Skeletal muscle satellite cell (primary cell): Measurements from ENCODE around the gene ZGPAT.
"Not testable (repeated sequence)": the region's sequence is repeated elsewhere in the genome, so short reads cannot be mapped to it uniquely, and the experiment has no call there.

Source experiments
- H3K27me3 ChIP-seq: 2 replicates; pipeline ENCODE4 v1.7.0; 2013; ENCODE audit warnings: low read length; ENCODE audit not compliant: control insufficient read depth, insufficient read depth
- H3K36me3 ChIP-seq: 2 replicates; pipeline ENCODE4 v1.7.0; 2013; ENCODE audit warnings: mild to moderate bottlenecking, control low read depth, low read length; ENCODE audit not compliant: insufficient read depth
- H3K4me1 ChIP-seq: 2 replicates; pipeline ENCODE4 v1.7.0; 2013; ENCODE audit warnings: low read length; ENCODE audit not compliant: control insufficient read depth, insufficient read depth
- H3K4me2 ChIP-seq: 2 replicates; pipeline ENCODE4 v1.7.0; 2013; ENCODE audit warnings: mild to moderate bottlenecking, low read length
- H3K4me3 ChIP-seq: 2 replicates; pipeline ENCODE4 v1.7.0; 2013; ENCODE audit warnings: low read length
- H3K9ac ChIP-seq: 2 replicates; pipeline ENCODE4 v1.7.0; 2013; ENCODE audit warnings: mild to moderate bottlenecking, low read depth, low read length, moderate library complexity
- H3K9me3 ChIP-seq: replicated peaks from 2 replicates; pipeline ENCODE4 v1.7.0; 2013; ENCODE audit warnings: mild to moderate bottlenecking, control low read depth, low read length

ZGPAT gene

GRCh38 chr20:63708301-63709148, 686 bp downstream of the ZGPAT start:
- H3K4me3 ChIP-seq: peak overlapping the region; percentile 97
- H3K9ac ChIP-seq: peak overlapping the region; percentile 98
- H3K27me3 ChIP-seq: no peaks in the 10 kb centered on the region
- peaks cover 22% of the 10 kb centered on the region for H3K4me1 ChIP-seq
- H3K9me3 ChIP-seq: no peaks in the 10 kb centered on the region
- peak overlapping the region; percentile 91 for H3K4me2 ChIP-seq
- peaks cover 63% of the 10 kb centered on the region for H3K36me3 ChIP-seq

DNA sequence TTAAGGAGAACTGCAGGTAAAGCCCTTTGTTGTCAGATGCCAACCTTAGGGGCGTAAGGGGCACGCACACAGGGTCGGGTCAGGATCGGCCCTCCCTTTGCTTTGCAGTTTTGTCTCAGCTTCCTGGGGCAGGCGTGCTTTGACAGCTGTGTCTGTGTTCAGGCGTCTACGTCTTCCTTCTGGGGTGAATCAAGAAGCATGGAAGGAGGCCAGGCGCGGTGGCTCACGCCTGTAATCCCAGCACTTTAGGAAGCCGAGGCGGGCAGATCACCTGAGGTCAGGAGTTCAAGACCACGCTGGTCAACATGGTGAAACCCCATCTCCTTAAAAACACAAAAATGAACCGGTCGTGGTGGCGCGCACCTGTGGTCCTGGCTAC, 1.3 kb downstream of the ZGPAT start:
- H3K4me1 ChIP-seq: peaks cover 22% of the 10 kb centered on the region
- peaks cover 60% of the 10 kb centered on the region for H3K36me3 ChIP-seq
- H3K27me3 ChIP-seq: no peaks in the 10 kb centered on the region
- peak overlapping the region; percentile 91 for H3K4me2 ChIP-seq
- H3K9ac ChIP-seq: peak overlapping the region; percentile 98
- H3K4me3 ChIP-seq: peak overlapping the region; percentile 97
- no peaks in the 10 kb centered on the region for H3K9me3 ChIP-seq

DNA sequence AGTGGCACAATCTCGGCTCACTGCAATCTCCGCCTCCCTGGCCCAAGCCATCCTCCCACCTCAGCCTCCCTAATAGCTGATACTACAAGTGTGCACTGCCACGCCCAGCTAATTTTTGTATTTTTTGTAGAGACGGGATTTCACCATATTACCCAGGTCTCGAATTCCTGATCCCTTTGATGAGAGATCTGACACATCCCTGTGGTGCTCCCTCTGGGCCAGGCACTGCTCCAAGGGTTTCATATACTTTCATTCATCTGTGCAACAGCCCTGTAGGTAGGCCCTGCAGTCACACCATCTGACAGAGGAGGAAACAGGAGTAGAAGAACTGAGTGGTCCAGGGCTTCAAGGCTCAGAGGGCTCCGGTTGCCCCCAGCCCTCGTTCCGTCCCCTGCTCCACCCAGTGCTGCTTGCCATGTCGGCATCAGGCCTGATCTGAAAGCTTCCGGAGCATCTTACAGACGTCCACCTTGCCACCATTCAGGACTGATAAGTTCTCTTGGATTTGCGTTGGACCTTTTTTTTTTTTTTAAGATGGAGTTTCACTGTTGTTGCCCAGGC, 3.3 kb downstream of the ZGPAT start:
- Histone ChIP-seq H3K9me3 (no peaks in the 10 kb centered on the region), H3K4me1 (peaks cover 18% of the 10 kb centered on the region), H3K36me3 (peaks cover 50% of the 10 kb centered on the region), H3K9ac (no peak overlapping the region), H3K4me2 (no peak overlapping the region), H3K4me3 (no peak overlapping the region), H3K27me3 (no peaks in the 10 kb centered on the region)

- H3K36me3 ChIP-seq: peaks cover 44% of the 10 kb centered on the region
- H3K9ac ChIP-seq: no peak overlapping the region
- no peak overlapping the region for H3K4me2 ChIP-seq
- H3K9me3 ChIP-seq: no peaks in the 10 kb centered on the region
- H3K4me1 ChIP-seq: peaks cover 9% of the 10 kb centered on the region
- H3K4me3 ChIP-seq: no peak overlapping the region
- no peaks in the 10 kb centered on the region for H3K27me3 ChIP-seq
Measured at GRCh38 chr20:63712191-63712590, 4.4 kb downstream of the ZGPAT start.

- Histone ChIP-seq H3K9me3 (peaks cover 5% of the 10 kb centered on the region), H3K9ac (no peak overlapping the region), H3K36me3 (peaks cover 53% of the 10 kb centered on the region), H3K4me2 (no peak overlapping the region), H3K27me3 (no peaks in the 10 kb centered on the region), H3K4me3 (no peak overlapping the region), H3K4me1 (no peaks in the 10 kb centered on the region)
Measured at GRCh38 chr20:63714858-63715257, 7.0 kb downstream of the ZGPAT start.

DNA sequence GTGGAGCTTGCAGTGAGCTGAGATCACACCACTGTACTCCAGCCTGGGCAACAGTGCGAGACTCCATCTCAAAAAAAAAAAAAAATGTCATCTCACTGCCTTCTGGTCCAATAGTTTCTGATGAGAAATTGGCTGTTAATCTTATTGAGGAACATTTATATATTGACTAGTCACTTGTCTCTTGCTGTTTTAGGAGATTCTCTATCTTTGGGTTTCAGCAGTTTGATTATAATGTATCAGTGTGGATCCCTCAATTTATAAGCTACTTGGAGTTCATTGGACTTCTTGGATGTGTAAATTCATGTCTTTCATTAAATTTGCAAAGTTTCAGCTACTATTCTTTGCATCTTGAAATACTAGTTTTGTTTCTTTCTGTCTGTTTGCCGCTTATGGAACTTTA, 11.2 kb downstream of the ZGPAT start:
- peaks cover 5% of the 10 kb centered on the region for H3K9me3 ChIP-seq
- H3K9ac ChIP-seq: no peak overlapping the region
- no peaks in the 10 kb centered on the region for H3K27me3 ChIP-seq
- no peak overlapping the region for H3K4me3 ChIP-seq
- no peak overlapping the region for H3K4me2 ChIP-seq
- H3K4me1 ChIP-seq: no peaks in the 10 kb centered on the region
- H3K36me3 ChIP-seq: peaks cover 35% of the 10 kb centered on the region

DNA sequence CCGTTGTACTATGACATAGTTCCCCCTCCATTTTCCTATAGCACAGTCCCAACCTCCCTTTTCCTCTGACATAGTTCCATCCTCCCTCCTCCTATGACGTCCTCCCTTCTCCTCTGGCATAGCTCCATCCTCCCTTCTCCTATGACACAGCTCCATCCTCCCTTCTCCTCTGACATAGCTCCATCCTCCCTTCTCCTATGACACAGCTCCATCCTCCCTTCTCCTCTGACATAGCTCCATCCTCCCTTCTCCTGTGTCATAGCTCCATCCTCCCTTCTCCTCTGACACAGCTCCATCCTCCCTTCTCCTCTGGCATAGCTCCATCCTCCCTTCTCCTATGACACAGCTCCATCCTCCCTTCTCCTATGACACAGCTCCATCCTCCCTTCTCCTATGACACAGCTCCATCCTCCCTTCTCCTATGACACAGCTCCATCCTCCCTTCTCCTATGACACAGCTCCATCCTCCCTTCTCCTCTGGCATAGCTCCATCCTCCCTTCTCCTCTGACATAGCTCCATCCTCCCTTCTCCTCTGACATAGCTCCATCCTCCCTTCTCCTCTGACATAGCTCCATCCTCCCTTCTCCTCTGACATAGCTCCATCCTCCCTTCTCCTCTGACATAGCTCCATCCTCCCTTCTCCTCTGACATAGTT, 15.3 kb downstream of the ZGPAT start:
- H3K4me1 ChIP-seq, H3K9ac ChIP-seq, H3K27me3 ChIP-seq, H3K4me2 ChIP-seq, H3K9me3 ChIP-seq, H3K4me3 ChIP-seq: not testable (repeated sequence)
- H3K36me3 ChIP-seq: peaks cover 22% of the 10 kb centered on the region

DNA sequence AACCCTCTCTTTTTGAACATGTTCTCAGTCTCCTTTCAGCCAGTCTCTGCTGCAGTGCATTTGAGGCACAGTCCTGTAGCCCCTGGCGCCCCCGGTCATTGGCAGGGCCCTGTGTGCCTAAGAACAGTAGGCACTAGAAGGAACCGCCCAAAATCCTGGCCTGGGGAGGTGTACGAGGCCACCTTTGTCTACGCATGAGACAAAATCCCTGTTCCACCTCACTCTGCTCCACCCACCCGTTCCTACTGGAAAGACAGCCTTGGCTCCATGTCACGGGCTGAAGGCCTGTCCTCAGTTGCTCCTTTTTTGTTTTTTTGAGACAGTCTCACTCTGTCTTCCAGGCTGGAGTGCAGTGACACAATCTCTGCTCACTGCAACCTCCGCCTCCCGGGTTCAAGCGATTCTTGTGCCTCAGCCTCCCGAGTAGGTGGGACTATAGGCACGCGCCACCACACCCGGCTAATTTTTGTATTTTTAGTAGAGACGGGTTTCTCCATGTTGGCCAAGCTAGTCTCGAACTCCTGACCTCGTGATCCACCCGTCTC, 22.4 kb downstream of the ZGPAT start:
- H3K9ac ChIP-seq, H3K4me1 ChIP-seq, H3K9me3 ChIP-seq, H3K27me3 ChIP-seq, H3K4me2 ChIP-seq, H3K4me3 ChIP-seq: not testable (repeated sequence)
- H3K36me3 ChIP-seq: peaks cover 30% of the 10 kb centered on the region

DNA sequence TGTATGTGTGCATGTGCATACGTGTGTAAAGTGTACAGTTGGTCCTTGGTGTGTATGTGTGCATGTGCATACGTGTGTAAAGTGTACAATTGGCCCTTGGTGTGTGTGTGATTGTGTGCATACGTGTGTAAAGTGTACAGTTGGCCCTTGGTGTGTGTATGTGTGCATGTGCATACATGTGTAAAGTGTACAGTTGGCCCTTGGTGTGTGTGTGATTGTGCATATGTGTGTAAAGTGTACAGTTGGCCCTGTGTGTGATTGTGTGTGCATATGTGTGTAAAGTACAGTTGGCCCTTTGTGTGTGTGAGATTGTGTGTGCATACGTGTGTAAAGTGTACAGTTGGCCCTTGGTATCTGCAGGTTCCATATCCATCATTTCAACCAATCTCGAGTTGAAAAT, 23.6 kb downstream of the ZGPAT start:
- H3K9ac ChIP-seq: no peak overlapping the region
- no peaks in the 10 kb centered on the region for H3K4me1 ChIP-seq
- no peak overlapping the region for H3K4me2 ChIP-seq
- H3K4me3 ChIP-seq: no peak overlapping the region
- H3K9me3 ChIP-seq: no peaks in the 10 kb centered on the region
- H3K36me3 ChIP-seq: peaks cover 35% of the 10 kb centered on the region
- H3K27me3 ChIP-seq: no peaks in the 10 kb centered on the region

DNA sequence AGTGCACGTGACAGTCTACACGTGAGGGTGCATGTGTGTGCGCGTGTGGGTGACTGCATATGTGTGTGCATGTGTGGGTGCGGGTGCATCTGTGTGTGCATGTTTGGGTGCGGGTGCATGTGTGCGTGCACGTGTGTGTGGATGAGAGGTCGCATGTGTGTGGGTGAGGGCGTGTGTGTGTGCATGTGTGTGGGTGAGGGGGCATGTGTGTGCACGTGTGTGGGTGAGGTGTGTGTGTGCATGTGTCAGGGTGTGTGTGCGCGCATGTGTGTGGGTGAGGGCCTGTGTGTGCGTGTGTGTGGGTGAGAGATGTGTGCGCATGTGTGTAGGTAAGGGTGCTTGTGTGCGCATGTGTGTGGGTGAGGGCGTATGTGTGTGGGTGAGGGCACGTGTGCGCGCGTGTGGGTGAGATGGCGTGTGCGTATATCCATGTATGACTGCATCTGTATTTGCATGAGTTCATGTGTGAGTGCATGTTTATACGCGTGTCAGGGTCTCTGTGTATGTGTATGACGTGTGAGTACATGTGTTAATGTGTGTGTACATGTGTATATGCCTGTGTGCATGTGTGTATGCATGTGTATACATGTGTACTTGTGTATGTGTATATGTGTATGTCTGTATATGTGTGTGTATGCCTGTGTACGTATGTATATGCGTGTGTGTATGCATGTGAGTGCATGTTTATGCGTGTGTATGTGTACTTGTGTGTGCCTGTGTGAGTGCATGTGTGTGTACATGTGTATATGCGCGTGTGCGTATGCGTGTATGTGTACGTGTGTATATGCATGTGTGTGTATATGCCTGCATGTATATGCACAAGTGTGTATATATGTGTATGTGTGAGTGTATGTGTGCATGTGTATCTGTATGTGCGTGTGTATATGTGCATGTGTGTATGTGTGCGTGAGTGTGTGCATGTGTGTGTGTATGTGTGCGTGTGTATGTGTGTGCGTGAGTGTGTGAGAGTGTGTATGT, 24.6 kb downstream of the ZGPAT start:
- Histone ChIP-seq H3K27me3 (no peaks in the 10 kb centered on the region), H3K4me1 (no peaks in the 10 kb centered on the region), H3K4me3 (no peak overlapping the region), H3K9ac (no peak overlapping the region), H3K9me3 (no peaks in the 10 kb centered on the region), H3K36me3 (peaks cover 38% of the 10 kb centered on the region), H3K4me2 (no peak overlapping the region)

DNA sequence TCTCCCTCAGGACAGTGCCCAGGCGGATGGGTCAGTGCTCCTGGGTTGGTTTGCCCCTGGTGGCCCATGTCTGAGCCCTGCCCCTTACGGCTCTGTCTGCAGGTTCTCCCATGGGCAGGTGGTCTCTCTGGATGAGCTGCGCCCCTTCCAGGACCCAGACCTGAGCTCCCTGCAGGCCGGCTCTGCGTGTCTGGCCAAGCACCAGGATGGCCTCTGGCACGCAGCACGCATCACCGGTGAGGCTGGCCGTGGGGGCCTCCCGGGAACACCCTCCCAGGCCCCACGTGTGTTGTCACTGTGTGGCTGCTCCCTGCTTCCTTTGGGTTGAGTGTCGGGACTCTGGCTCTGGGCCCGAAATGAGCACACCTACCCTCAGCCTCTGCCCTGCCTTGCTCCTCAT, 25.3 kb downstream of the ZGPAT start:
- Histone ChIP-seq H3K36me3 (peaks cover 38% of the 10 kb centered on the region), H3K4me2 (no peak overlapping the region)

More for the DNA sequence above, 25.3 kb downstream of the ZGPAT start:
- Histone ChIP-seq H3K9ac (no peak overlapping the region), H3K4me3 (no peak overlapping the region), H3K9me3 (no peaks in the 10 kb centered on the region), H3K4me1 (no peaks in the 10 kb centered on the region), H3K27me3 (no peaks in the 10 kb centered on the region)
